ENCODE data around the gene CYB561D1. TPM values are rescaled to one million over a fixed set of nuclear protein-coding genes. Genes with fewer than 3 reads are reported as not detected.
"Not testable (repeated sequence)": the region's sequence is repeated elsewhere in the genome, so short reads cannot be mapped to it uniquely, and the experiment has no call there.

Gene CYB561D1, protein sequence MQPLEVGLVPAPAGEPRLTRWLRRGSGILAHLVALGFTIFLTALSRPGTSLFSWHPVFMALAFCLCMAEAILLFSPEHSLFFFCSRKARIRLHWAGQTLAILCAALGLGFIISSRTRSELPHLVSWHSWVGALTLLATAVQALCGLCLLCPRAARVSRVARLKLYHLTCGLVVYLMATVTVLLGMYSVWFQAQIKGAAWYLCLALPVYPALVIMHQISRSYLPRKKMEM
- total RNA-seq = 7.8 and 8.0 TPM in 2 replicates
- long read RNA-seq, partial matches to known transcripts = 0 of 1 reads
- long read RNA-seq, other reads (novel, unspliced or antisense) = 1 of 1 reads

GRCh38 chr1:109493805-109494539 lies at the start of gene CYB561D1:
Gene CYB561D1 (plus strand): TSS chr1:109494094. CDS start chr1:109494140, 46 bp downstream.
- Mint-ChIP-seq H3K4me1 (peaks cover 13% of the 10 kb centered on the region), H3K27ac (ENCODE audit: unreplicated experiment) (no peak within 1 kb of the TSS), H3K36me3 (ENCODE audit: low read depth) (peaks cover 3% of the 10 kb centered on the region), H3K27me3 (ENCODE audit: low read depth) (no peaks in the 10 kb centered on the region), H3K9me3 (no peaks in the 10 kb centered on the region), H3K4me3 (peak within 1 kb of the TSS; percentile 92)
- TF ChIP-seq, protein P1, sequence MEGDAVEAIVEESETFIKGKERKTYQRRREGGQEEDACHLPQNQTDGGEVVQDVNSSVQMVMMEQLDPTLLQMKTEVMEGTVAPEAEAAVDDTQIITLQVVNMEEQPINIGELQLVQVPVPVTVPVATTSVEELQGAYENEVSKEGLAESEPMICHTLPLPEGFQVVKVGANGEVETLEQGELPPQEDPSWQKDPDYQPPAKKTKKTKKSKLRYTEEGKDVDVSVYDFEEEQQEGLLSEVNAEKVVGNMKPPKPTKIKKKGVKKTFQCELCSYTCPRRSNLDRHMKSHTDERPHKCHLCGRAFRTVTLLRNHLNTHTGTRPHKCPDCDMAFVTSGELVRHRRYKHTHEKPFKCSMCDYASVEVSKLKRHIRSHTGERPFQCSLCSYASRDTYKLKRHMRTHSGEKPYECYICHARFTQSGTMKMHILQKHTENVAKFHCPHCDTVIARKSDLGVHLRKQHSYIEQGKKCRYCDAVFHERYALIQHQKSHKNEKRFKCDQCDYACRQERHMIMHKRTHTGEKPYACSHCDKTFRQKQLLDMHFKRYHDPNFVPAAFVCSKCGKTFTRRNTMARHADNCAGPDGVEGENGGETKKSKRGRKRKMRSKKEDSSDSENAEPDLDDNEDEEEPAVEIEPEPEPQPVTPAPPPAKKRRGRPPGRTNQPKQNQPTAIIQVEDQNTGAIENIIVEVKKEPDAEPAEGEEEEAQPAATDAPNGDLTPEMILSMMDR (conservative IDR thresholded peaks at IDR 0.05) = peak; percentile 96
- DNase-seq (ENCODE audit: low read depth, low spot score) = peak; percentile 93

DNA sequence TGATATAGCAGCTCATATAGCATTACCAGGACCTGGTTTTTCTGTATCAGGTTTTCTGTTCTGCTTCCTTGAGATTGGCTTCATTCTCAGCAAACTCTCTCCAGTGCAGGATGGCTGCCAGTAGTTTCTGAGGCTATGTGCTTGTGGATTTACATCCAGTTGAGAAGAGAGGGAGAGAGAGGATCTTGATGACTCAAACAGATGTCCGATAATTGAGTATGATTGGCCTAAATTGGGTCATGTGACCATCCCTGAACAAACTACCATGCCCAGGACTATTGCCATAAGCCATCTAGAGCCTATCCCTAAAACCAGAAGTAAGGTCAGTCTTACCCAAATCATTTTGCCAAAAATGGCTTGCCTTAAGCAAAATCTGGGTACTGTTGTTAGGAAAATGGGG lies 49.5 kb upstream of the CYB561D1 start:
- H3K4me1 Mint-ChIP-seq = no peaks in the 10 kb centered on the region
- H3K4me3 Mint-ChIP-seq = no peak overlapping the region
- no peak for DNase-seq (ENCODE audit: low read depth, low spot score)
- TF ChIP-seq, protein P1 (conservative IDR thresholded peaks at IDR 0.05) = no peak
- H3K9me3 Mint-ChIP-seq = no peaks in the 10 kb centered on the region
- no peaks in the 10 kb centered on the region for H3K36me3 Mint-ChIP-seq (ENCODE audit: low read depth)
- H3K27ac Mint-ChIP-seq (ENCODE audit: unreplicated experiment) = no peak overlapping the region
- peaks cover 41% of the 10 kb centered on the region for H3K27me3 Mint-ChIP-seq (ENCODE audit: low read depth)

DNA sequence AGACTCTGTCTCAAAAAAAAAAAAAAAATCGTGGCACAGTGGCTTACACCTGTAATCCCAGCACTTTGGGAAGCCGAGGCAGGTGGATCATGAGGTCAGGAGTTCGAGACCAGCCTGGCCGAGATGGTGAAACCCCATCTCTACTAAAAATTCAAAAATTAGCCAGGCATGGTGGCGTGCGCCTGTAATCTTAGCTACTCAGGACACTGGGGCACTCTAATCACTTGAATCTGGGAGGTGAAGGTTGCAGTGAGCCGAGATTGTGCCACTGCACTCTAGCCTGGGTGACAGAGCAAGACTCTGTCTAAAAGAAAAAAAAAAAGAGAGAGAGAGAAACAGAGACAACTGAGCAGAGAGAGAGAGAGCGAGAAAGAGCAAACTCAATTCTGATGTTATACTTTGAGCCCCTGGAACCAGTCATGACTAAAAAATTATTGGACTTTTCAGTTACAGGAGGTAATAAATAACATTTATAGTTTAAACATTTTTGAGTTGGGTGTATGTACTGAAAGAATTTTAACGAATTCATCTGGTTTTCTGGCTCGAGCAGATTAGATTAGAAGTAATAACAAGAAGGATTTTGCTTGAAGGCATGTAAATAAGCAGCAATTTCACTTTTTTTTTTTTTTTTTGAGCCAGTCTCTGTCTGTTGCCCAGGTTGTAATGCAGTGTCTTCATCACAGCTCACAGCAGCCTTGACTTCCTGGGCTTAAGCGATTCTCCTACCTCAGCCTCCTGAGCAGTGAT lies 47.8 kb upstream of the CYB561D1 start:
- not testable (repeated sequence) for H3K9me3 Mint-ChIP-seq; DNase-seq (ENCODE audit: low read depth, low spot score); H3K36me3 Mint-ChIP-seq (ENCODE audit: low read depth); H3K4me1 Mint-ChIP-seq; H3K27ac Mint-ChIP-seq (ENCODE audit: unreplicated experiment); H3K4me3 Mint-ChIP-seq
- H3K27me3 Mint-ChIP-seq (ENCODE audit: low read depth) = peaks cover 56% of the 10 kb centered on the region

DNA sequence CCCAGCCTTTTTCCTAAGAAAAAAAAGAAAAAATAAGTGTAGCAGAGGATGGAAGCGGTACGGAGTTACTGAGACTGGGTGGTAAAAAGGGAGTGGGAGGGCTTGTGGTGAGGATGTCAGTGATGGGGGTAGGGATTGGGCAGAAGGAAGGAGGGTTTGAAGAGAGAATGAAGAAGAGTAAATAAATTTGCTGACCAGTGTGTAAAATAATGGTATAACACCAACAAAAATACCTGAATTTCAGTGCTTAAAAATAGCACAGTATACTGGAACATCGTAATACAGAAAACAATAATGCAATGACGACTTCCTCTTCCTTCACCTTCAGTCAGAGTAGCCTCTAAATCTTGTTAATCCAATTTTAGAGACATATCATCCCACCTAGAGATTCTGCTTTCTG lies 46.4 kb upstream of the CYB561D1 start:
- Mint-ChIP-seq H3K9me3 (peaks cover 2% of the 10 kb centered on the region), H3K27me3 (ENCODE audit: low read depth) (peaks cover 59% of the 10 kb centered on the region), H3K4me1 (no peaks in the 10 kb centered on the region), H3K4me3 (no peak overlapping the region), H3K27ac (ENCODE audit: unreplicated experiment) (no peak overlapping the region), H3K36me3 (ENCODE audit: low read depth) (no peaks in the 10 kb centered on the region)
- no peak for DNase-seq (ENCODE audit: low read depth, low spot score)
- TF ChIP-seq, protein P1 (conservative IDR thresholded peaks at IDR 0.05) = no peak

DNA sequence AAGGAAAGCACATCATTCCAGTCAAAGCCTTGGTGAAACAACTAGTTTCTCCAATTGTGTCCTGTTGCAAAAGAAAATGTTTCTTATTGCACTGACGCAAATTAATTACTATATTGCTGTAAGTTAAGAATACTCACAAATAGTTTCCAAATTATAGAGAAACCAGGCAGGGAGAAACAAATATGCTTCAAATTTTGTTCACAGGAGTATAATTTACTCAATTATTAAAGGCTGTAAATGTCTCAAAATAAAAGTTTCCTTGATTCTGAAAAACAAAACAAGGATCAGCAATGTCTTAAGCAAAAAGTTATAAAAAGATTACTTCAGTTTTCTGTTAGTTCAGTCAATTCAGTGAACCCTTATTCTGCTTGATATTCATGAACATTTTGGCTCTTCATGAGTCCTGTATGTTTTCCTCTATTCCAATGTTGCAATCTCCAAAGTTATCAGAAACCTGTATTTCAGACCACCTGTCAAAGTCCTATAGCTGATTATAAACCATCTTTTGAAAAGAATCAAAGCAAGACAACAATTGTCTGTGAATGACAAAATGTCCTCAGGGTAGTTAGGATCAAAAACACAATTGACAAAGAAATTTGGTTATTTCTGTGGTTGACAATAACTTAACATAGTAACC lies 39.3 kb upstream of the CYB561D1 start:
- Mint-ChIP-seq H3K9me3 (peaks cover 15% of the 10 kb centered on the region), H3K27me3 (ENCODE audit: low read depth) (peaks cover 41% of the 10 kb centered on the region), H3K27ac (ENCODE audit: unreplicated experiment) (no peak overlapping the region), H3K4me3 (no peak overlapping the region), H3K36me3 (ENCODE audit: low read depth) (peaks cover 17% of the 10 kb centered on the region), H3K4me1 (no peaks in the 10 kb centered on the region)
- DNase-seq (ENCODE audit: low read depth, low spot score) = no peak
- TF ChIP-seq, protein P1 (conservative IDR thresholded peaks at IDR 0.05) = no peak

Data from neural crest cell (in vitro differentiated cells).